Measurements from ENCODE around the gene GLO1. TPM values are rescaled to one million over a fixed set of nuclear protein-coding genes. Genes with fewer than 3 reads are reported as not detected.

The GLO1 gene
- total RNA-seq, 1 experiment from 2014 or later = 199 TPM

DNA sequence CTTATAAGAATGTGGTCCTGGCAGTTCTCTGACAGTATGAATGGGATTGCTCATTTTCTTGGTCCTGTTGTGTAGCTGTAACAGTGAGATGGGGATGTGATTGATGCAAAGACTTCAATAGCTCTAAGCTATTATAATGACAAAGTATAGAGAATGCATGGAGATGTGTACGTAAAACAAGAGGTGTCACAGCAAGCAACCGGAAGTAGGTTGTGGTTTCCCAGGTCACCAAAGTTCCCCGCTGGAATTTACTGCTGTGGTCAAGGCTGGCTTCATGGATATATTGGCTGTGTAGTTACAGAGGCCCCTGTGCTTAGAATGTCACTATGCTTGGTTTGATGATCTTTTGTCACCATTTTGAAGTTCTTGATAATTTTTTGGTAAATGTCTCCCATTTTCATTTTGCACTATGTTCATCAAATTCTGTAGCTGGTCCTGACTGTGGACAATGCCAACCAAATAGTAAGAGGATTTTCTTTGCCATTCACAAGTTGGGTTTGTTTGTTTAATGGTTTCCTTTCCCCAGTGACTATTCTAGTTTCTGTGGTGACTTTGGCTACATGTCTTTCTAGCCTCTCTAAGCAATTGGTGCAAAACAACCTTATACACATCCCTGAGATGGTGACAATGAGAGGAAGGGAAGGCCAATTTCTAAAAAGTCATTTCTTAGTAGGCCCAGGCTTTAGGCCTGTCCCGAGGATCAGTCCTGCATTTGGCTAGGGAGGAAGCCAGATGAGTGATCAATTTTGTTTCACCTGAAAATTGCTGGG lies 22.7 kb upstream of the GLO1 start:
- Histone ChIP-seq H3K4me3 (ENCODE audit: low read length) (no peak overlapping the region), H3K4me1 (ENCODE audit: low read length) (no peaks in the 10 kb centered on the region), H3K36me3 (ENCODE audit: insufficient read depth, low read length) (no peaks in the 10 kb centered on the region), H3K27ac (ENCODE audit: low read length) (no peak overlapping the region), H3K9ac (ENCODE audit: low read length) (no peak overlapping the region), H2AFZ (ENCODE audit: low read length) (no peak overlapping the region), H3K27me3 (ENCODE audit: low read length) (no peaks in the 10 kb centered on the region), H3K4me2 (ENCODE audit: low read depth, low read length, poor library complexity, severe bottlenecking) (no peak overlapping the region), H4K20me1 (ENCODE audit: insufficient read depth, low read depth, low read length) (no peaks in the 10 kb centered on the region), H3K9me2 (replicated peaks; ENCODE audit: insufficient read depth, low read length) (no peaks in the 10 kb centered on the region), H3K79me2 (ENCODE audit: low read length) (no peaks in the 10 kb centered on the region), H3K9me3 (ENCODE audit: low read length) (no peaks in the 10 kb centered on the region)
- DNase-seq = no peak

DNA sequence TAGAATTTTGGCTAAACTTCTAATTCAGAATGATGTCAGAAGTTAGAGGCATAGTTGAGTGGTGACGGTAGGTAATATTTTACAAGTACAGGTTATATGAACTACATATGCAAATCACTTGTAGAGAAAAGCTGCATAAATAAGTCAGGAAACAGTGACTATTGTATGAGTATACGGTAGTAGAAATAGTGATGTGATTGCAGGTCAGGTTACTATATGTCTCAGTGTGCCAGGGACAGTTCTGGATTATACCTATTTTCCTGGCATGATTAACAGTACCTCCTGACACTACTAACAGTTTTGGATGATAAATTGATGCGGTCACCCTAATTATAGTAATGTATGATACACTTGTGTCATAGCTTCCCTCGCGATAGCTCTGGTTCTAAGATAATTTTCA lies 21.4 kb upstream of the GLO1 start:
- Histone ChIP-seq H3K4me2 (ENCODE audit: low read depth, low read length, poor library complexity, severe bottlenecking) (no peak overlapping the region), H3K79me2 (ENCODE audit: low read length) (no peaks in the 10 kb centered on the region), H3K36me3 (ENCODE audit: insufficient read depth, low read length) (no peaks in the 10 kb centered on the region), H3K9me3 (ENCODE audit: low read length) (no peaks in the 10 kb centered on the region), H2AFZ (ENCODE audit: low read length) (no peak overlapping the region), H3K4me3 (ENCODE audit: low read length) (no peak overlapping the region), H3K27me3 (ENCODE audit: low read length) (peaks cover 3% of the 10 kb centered on the region; the same call in 1 of the 2 replicates), H3K9me2 (replicated peaks; ENCODE audit: insufficient read depth, low read length) (no peaks in the 10 kb centered on the region), H3K9ac (ENCODE audit: low read length) (no peak overlapping the region), H3K4me1 (ENCODE audit: low read length) (no peaks in the 10 kb centered on the region), H3K27ac (ENCODE audit: low read length) (no peak overlapping the region), H4K20me1 (ENCODE audit: insufficient read depth, low read depth, low read length) (no peaks in the 10 kb centered on the region)
- no peak for DNase-seq

DNA sequence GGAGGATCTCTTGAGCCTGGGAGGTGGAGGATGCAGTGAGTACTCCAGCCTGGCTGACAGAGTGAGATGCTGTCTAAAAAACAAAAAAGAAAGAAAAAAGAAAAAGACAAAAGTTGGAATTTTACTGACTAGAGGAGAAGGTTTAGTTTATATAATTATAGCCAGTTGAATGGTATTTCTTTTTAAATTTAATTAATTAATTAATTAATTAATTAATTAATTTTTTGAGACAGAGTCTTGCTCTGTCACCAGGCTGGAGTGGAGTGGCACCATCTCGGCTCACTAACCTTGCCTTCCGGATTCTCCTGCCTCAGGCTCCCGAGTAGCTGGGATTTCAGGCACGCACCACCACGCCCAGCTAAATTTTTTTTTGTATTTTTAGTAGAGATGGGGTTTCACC lies 20.8 kb upstream of the GLO1 start:
- Histone ChIP-seq H3K4me2 (ENCODE audit: low read depth, low read length, poor library complexity, severe bottlenecking) (no peak overlapping the region), H3K9me3 (ENCODE audit: low read length) (no peaks in the 10 kb centered on the region), H3K27me3 (ENCODE audit: low read length) (peaks cover 3% of the 10 kb centered on the region; the same call in 1 of the 2 replicates), H2AFZ (ENCODE audit: low read length) (no peak overlapping the region), H3K4me3 (ENCODE audit: low read length) (no peak overlapping the region), H3K79me2 (ENCODE audit: low read length) (no peaks in the 10 kb centered on the region), H3K36me3 (ENCODE audit: insufficient read depth, low read length) (no peaks in the 10 kb centered on the region), H3K4me1 (ENCODE audit: low read length) (no peaks in the 10 kb centered on the region), H4K20me1 (ENCODE audit: insufficient read depth, low read depth, low read length) (no peaks in the 10 kb centered on the region), H3K27ac (ENCODE audit: low read length) (no peak overlapping the region), H3K9me2 (replicated peaks; ENCODE audit: insufficient read depth, low read length) (no peaks in the 10 kb centered on the region), H3K9ac (ENCODE audit: low read length) (no peak overlapping the region)
- no peak for DNase-seq

DNA sequence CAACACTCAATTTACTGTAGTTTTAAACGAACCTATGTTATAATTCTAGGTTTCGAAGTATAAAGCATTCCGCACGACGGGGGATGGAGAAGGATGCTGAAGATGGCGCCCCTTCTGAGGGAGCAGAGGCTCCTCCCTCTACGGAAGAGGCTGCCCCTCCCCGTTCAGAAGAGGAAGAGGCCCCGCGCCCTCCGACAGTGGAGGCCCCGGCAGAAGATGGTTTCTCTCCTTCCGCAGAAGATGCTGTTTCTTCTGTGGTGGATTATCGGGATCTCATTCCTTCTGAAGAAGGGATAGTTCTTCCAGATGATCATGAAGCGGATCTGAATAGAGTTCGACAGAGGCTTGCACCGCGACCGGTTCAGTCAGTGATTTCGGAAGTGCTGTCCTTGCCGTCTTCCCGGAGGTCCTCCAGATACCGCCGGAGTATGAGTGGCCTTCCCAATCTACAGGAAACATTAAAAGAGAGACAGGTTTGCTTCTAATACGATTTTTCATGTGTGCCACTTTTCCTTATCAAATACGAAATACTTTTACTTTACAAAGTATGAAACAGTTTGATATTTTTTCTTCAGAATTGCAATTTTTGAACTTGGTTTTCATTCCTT lies 19.9 kb upstream of the GLO1 start:
- H3K36me3 ChIP-seq (ENCODE audit: insufficient read depth, low read length) = no peaks in the 10 kb centered on the region
- no peak overlapping the region for H2AFZ ChIP-seq (ENCODE audit: low read length)
- no peak overlapping the region for H3K9ac ChIP-seq (ENCODE audit: low read length)

DNA sequence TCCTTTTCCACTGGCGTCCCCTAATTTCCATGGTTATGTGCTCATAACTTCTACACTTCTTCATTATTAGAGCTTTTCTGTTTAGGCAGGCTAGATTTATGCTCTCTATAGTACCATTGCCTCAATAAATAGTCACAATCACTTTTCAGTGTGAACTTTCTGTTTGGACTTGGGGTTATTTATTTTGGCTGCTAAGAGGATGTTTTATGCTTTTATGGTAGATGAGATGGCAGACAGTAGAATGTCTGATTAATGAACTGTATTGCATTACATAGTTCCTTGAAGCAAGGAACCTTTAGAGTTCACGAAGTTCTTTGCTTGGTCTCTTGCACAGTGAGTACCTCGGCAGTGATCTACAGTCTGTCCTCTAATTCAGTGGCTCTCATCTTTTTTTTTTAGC lies 19.1 kb upstream of the GLO1 start:
- Histone ChIP-seq H3K79me2 (ENCODE audit: low read length) (no peaks in the 10 kb centered on the region), H3K36me3 (ENCODE audit: insufficient read depth, low read length) (no peaks in the 10 kb centered on the region), H3K9me2 (replicated peaks; ENCODE audit: insufficient read depth, low read length) (no peaks in the 10 kb centered on the region), H3K4me2 (ENCODE audit: low read depth, low read length, poor library complexity, severe bottlenecking) (no peak overlapping the region), H4K20me1 (ENCODE audit: insufficient read depth, low read depth, low read length) (no peaks in the 10 kb centered on the region), H3K4me1 (ENCODE audit: low read length) (no peaks in the 10 kb centered on the region), H3K4me3 (ENCODE audit: low read length) (no peak overlapping the region), H2AFZ (ENCODE audit: low read length) (no peak overlapping the region), H3K9ac (ENCODE audit: low read length) (no peak overlapping the region), H3K27ac (ENCODE audit: low read length) (no peak overlapping the region), H3K27me3 (ENCODE audit: low read length) (peaks cover 3% of the 10 kb centered on the region; the same call in 1 of the 2 replicates), H3K9me3 (ENCODE audit: low read length) (no peaks in the 10 kb centered on the region)
- DNase-seq = no peak

More for the DNA sequence above, 19.9 kb upstream of the GLO1 start:
- no peak overlapping the region for H3K4me3 ChIP-seq (ENCODE audit: low read length)
- no peak overlapping the region for H3K4me2 ChIP-seq (ENCODE audit: low read depth, low read length, poor library complexity, severe bottlenecking)
- no peak overlapping the region for H3K27ac ChIP-seq (ENCODE audit: low read length)
- peaks cover 3% of the 10 kb centered on the region; the same call in 1 of the 2 replicates for H3K27me3 ChIP-seq (ENCODE audit: low read length)
- no peak for DNase-seq
- no peaks in the 10 kb centered on the region for H4K20me1 ChIP-seq (ENCODE audit: insufficient read depth, low read depth, low read length)
- H3K4me1 ChIP-seq (ENCODE audit: low read length) = no peaks in the 10 kb centered on the region
- no peaks in the 10 kb centered on the region for H3K79me2 ChIP-seq (ENCODE audit: low read length)
- H3K9me3 ChIP-seq (ENCODE audit: low read length) = no peaks in the 10 kb centered on the region
- H3K9me2 ChIP-seq (replicated peaks; ENCODE audit: insufficient read depth, low read length) = no peaks in the 10 kb centered on the region

DNA sequence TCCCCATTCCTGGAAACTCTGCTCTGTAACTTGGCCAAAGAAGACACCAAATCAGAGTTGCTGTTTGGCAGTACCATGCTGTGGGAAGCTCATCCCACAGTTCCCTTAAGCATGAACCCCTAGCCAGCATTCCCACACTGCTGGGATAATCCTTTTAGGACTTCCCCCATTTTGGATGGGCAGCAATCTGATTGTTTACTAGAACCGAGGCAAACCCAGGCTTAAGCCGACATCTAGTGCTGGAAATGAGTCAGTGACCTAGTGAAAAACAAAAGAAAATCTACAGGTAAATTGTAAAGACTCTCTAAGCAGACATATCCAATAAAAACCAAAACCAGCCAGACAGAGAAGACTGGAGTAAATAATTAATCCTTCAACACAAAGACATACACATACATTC lies 17.4 kb upstream of the GLO1 start:
- H3K27me3 ChIP-seq (ENCODE audit: low read length) = peaks cover 3% of the 10 kb centered on the region; the same call in 1 of the 2 replicates
- H3K4me2 ChIP-seq (ENCODE audit: low read depth, low read length, poor library complexity, severe bottlenecking) = no peak overlapping the region
- H4K20me1 ChIP-seq (ENCODE audit: insufficient read depth, low read depth, low read length) = no peaks in the 10 kb centered on the region
- H3K9me2 ChIP-seq (replicated peaks; ENCODE audit: insufficient read depth, low read length) = no peaks in the 10 kb centered on the region
- no peaks in the 10 kb centered on the region for H3K36me3 ChIP-seq (ENCODE audit: insufficient read depth, low read length)
- H2AFZ ChIP-seq (ENCODE audit: low read length) = no peak overlapping the region
- no peaks in the 10 kb centered on the region for H3K4me1 ChIP-seq (ENCODE audit: low read length)
- H3K79me2 ChIP-seq (ENCODE audit: low read length) = no peaks in the 10 kb centered on the region
- no peak overlapping the region for H3K4me3 ChIP-seq (ENCODE audit: low read length)
- DNase-seq = no peak
- no peak overlapping the region for H3K9ac ChIP-seq (ENCODE audit: low read length)
- H3K27ac ChIP-seq (ENCODE audit: low read length) = no peak overlapping the region
- H3K9me3 ChIP-seq (ENCODE audit: low read length) = no peaks in the 10 kb centered on the region

DNA sequence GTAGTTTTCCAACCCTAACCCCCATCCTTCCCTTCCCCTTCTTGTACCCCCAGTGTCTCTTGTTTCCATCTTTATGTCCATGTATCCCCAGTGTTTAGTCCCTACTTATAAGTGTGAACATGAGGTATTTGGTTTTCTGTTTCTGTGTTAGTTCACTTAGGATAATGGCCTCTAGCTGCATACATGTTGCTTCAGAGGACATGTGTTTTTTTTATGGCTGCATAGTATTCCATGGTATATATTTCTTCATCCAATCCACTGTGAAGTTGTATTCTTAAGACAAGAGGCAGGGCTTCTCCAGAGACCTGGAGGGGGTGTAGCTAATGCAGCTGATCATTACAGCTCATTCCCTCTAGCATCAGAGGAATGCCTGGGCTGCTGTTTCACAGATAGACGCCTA lies 16.4 kb upstream of the GLO1 start:
- Histone ChIP-seq H3K4me3 (ENCODE audit: low read length) (no peak overlapping the region), H2AFZ (ENCODE audit: low read length) (no peak overlapping the region), H3K9ac (ENCODE audit: low read length) (no peak overlapping the region), H3K27me3 (ENCODE audit: low read length) (peaks cover 3% of the 10 kb centered on the region; the same call in 1 of the 2 replicates), H3K9me2 (replicated peaks; ENCODE audit: insufficient read depth, low read length) (no peaks in the 10 kb centered on the region), H4K20me1 (ENCODE audit: insufficient read depth, low read depth, low read length) (no peaks in the 10 kb centered on the region), H3K79me2 (ENCODE audit: low read length) (no peaks in the 10 kb centered on the region), H3K4me1 (ENCODE audit: low read length) (no peaks in the 10 kb centered on the region), H3K36me3 (ENCODE audit: insufficient read depth, low read length) (no peaks in the 10 kb centered on the region), H3K9me3 (ENCODE audit: low read length) (no peaks in the 10 kb centered on the region), H3K4me2 (ENCODE audit: low read depth, low read length, poor library complexity, severe bottlenecking) (no peak overlapping the region), H3K27ac (ENCODE audit: low read length) (no peak overlapping the region)
- no peak for DNase-seq

DNA sequence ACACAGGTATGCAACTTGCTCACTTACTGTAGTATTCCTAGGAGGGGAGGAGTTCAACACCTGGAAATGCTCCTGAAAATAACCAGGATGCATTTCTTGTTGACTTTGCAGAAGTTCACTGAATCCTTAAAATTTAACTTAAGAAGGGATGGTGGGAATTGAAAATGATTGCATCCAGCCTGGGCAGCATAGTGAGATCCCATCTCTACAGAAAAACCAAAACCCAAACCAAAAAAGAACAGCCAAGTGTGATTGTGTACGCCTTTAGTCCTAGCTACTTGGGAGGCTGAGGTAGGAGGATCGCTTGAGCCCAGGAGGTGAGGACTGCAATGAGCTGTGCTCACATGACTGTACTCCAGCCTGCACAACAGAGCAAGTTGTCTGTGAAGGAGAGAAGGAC lies 13.9 kb upstream of the GLO1 start:
- DNase-seq = no peak
- H3K36me3 ChIP-seq (ENCODE audit: insufficient read depth, low read length) = no peaks in the 10 kb centered on the region
- peaks cover 3% of the 10 kb centered on the region; the same call in 1 of the 2 replicates for H3K27me3 ChIP-seq (ENCODE audit: low read length)
- H4K20me1 ChIP-seq (ENCODE audit: insufficient read depth, low read depth, low read length) = no peaks in the 10 kb centered on the region
- H3K4me2 ChIP-seq (ENCODE audit: low read depth, low read length, poor library complexity, severe bottlenecking) = no peak overlapping the region
- no peak overlapping the region for H3K9ac ChIP-seq (ENCODE audit: low read length)
- no peak overlapping the region for H3K4me3 ChIP-seq (ENCODE audit: low read length)
- no peaks in the 10 kb centered on the region for H3K9me3 ChIP-seq (ENCODE audit: low read length)
- H3K9me2 ChIP-seq (replicated peaks; ENCODE audit: insufficient read depth, low read length) = no peaks in the 10 kb centered on the region
- no peak overlapping the region for H2AFZ ChIP-seq (ENCODE audit: low read length)
- H3K4me1 ChIP-seq (ENCODE audit: low read length) = no peaks in the 10 kb centered on the region
- H3K79me2 ChIP-seq (ENCODE audit: low read length) = no peaks in the 10 kb centered on the region
- H3K27ac ChIP-seq (ENCODE audit: low read length) = no peak overlapping the region

Data from Karpas-422 (cell line).